Vagina (tissue), 2 donors: Measurements from ENCODE around the gene APOA4. TPM values are rescaled to one million over a fixed set of nuclear protein-coding genes. Genes with fewer than 3 reads are reported as not detected.

Source experiments
- DNase-seq, 2 donors: peaks; one replicate each; pipeline ENCODE4 v3.0.0-alpha.2; 2017; ENCODE audit errors: extremely low spot score in 2 of 2
- H3K27ac ChIP-seq: fragments of 200-600 bp; sonication (generic); one replicate; pipeline ENCODE4 v1.5.1; 2019
- H3K27me3 ChIP-seq: fragments of 200-600 bp; sonication (generic); one replicate; pipeline ENCODE4 v1.5.1; 2019
- H3K36me3 ChIP-seq, 2 donors: fragments of 200-600 bp; sonication (generic); one replicate each; pipeline ENCODE4 v1.5.1; 2017 to 2019
- H3K4me1 ChIP-seq: fragments of 200-600 bp; sonication (generic); one replicate; pipeline ENCODE4 v1.5.1; 2019
- H3K4me3 ChIP-seq, 2 donors: fragments of 200-600 bp; sonication (generic); 1 replicate in 1 of 2; 2 replicates in 1 of 2; pipeline ENCODE4 v1.5.1; 2016 to 2019
- H3K9me3 ChIP-seq: fragments of 200-600 bp; sonication (generic); one replicate; pipeline ENCODE4 v1.5.1; 2019
- CTCF ChIP-seq, 3 experiments: fragments of 450-650 bp in 2 of 3; fragments of 200-600 bp in 1 of 3; sonication (generic) in 1 of 3; IDR thresholded peaks; one replicate each; pipeline ENCODE4 v1.5.1; 2017 to 2019; ENCODE audit warnings: antibody characterized with exemption in 3 of 3, mild to moderate bottlenecking in 2 of 3, moderate library complexity in 2 of 3
- POLR2A ChIP-seq, 2 donors: fragments of 450-650 bp; IDR thresholded peaks; one replicate each; pipeline ENCODE4 v1.6.1; 2017; ENCODE audit warnings: antibody characterized with exemption in 2 of 2, mild to moderate bottlenecking in 2 of 2, moderate library complexity in 2 of 2
- POLR2AphosphoS5 ChIP-seq, 2 donors: sonication (generic); formaldehyde crosslinking; IDR thresholded peaks; one replicate each; pipeline ENCODE4 v1.9.0; 2017; ENCODE audit warnings: antibody characterized with exemption in 2 of 2, mild to moderate bottlenecking in 2 of 2, low read depth in 1 of 2; ENCODE audit not compliant: insufficient read depth in 1 of 2
- intact Hi-C: fragments of 100-400 bp; cut with DNase I; formaldehyde crosslinking; loops from one replicate; pipeline ENCODE4 v1.15.1; 2023
- total RNA-seq: library from RNA; depleted of rRNA; stranded (reverse); fragments of >200 nt; gene quantifications from one replicate; pipeline ENCODE4 v1.2.3, GENCODE V29; 2016

The APOA4 gene
- total RNA-seq, 1 donor from 2014 or later, result not detected

DNA sequence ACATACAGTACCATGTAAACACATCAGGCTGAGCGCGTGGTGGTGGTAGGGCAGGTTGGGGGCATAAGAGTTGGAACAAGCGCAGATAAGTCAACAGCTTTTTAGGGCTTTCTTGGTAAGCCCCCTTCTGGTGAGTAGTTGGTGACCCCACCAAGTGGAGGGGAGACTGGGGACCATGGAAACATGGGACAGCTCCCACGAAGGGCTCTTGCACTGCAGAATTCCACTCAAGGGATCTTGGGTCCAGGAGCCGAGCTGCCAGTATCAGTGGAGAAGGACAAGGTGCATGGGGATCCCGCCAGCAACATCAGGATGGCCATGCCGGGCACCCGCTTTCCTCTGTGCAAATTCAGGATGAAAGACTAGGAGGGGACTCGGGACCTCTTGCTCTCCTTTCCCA, 20.6 kb upstream of the APOA4 start:
- TF ChIP-seq POLR2AphosphoS5 (IDR thresholded peaks at IDR 0.05; ENCODE audit: insufficient read depth in 1 of 2, low read depth in 1 of 2) (no peak), CTCF (IDR thresholded peaks at IDR 0.05) (no peak), POLR2A (IDR thresholded peaks at IDR 0.05) (no peak)
- Histone ChIP-seq H3K36me3 (peaks cover 6 to 53% of the 10 kb centered on the region in 2 donors), H3K27me3 (no peaks in the 10 kb centered on the region), H3K4me1 (no peaks in the 10 kb centered on the region), H3K4me3 (no peak overlapping the region), H3K27ac (no peak overlapping the region), H3K9me3 (no peaks in the 10 kb centered on the region)
- intact Hi-C loops, result no loop called here
- no peak for DNase-seq

DNA sequence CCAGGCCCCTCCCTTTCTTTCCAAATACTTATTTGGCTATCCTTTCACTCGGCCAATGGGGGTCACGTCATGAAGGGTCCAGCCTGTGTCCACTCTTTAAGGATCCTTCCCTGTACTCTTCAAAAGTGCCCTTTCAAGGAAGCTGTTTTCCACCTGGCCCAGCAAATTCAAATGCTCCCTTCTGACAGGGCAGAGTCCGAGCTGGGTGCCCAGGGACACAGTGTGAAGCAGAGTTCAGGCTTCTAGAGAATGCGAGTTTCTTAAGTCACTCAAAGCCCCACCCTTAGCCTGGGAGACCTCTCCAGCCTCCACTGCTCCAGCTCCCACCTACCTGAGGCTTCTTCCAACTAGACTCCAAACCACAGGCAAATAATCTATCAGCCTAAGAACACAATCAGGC, 19.8 kb upstream of the APOA4 start:
- H3K27me3 ChIP-seq, result no peaks in the 10 kb centered on the region
- H3K4me1 ChIP-seq, result no peaks in the 10 kb centered on the region
- H3K36me3 ChIP-seq, result peaks cover 6 to 45% of the 10 kb centered on the region in 2 donors
- intact Hi-C loops, result no loop called here
- no peak overlapping the region for H3K4me3 ChIP-seq
- TF ChIP-seq CTCF (IDR thresholded peaks at IDR 0.05) (no peak), POLR2AphosphoS5 (IDR thresholded peaks at IDR 0.05; ENCODE audit: insufficient read depth in 1 of 2, low read depth in 1 of 2) (no peak), POLR2A (IDR thresholded peaks at IDR 0.05) (no peak)
- DNase-seq, result no peak
- no peak overlapping the region for H3K27ac ChIP-seq
- no peaks in the 10 kb centered on the region for H3K9me3 ChIP-seq

DNA sequence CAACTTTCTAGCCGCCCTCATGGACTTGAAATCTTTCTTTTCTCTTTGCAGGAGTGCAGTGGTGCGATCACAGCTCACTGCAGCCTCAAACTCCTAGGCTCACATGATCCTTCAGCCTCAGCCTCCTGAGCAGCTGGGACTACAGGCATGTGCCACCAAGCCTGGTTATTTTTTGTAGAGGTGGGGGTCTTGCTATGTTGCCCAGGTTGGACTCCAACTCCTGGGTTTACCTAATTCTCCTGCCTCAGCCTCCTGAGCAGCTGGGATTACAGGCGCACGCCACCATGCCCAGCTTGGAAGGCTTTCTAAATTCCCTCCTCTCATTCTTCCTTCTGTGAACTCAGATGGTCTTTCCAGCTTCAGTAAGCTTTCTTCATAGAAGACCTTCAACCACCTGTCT, 19.0 kb upstream of the APOA4 start:
- no peak overlapping the region for H3K4me3 ChIP-seq
- H3K27ac ChIP-seq, result no peak overlapping the region
- TF ChIP-seq POLR2A (IDR thresholded peaks at IDR 0.05) (no peak), POLR2AphosphoS5 (IDR thresholded peaks at IDR 0.05; ENCODE audit: insufficient read depth in 1 of 2, low read depth in 1 of 2) (no peak)
- no peaks in the 10 kb centered on the region for H3K27me3 ChIP-seq
- no peaks in the 10 kb centered on the region for H3K4me1 ChIP-seq
- H3K9me3 ChIP-seq, result no peaks in the 10 kb centered on the region
- no peak for DNase-seq
- peaks cover 6 to 37% of the 10 kb centered on the region in 2 donors for H3K36me3 ChIP-seq
- intact Hi-C loops, result no loop called here

DNA sequence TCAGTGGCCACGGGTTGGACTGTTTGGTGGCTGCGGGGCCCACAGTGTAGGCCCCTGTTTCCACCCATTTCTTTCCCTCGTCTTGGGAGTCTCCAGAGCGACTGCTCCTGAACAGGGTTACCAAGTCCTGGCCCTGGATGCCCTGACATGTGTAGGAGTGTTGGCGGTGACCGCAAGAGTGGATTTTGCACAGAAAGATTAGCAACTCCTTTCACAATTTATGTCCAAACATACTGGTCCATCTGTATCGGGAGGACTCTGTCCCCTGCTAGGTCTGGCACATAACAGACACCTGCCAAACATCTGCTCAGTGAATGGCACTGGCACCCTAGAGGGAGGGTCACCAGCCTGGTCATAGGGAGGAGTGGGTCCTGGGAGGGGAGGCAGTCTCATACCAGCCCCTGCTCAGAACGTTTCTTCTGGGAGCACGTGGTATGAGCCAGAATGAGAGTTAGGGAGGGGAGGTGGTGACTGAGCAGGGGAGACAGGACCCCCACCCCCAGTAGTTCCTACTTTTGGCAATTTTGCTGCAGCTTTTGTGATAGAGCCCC, 17.7 kb upstream of the APOA4 start:
- no peaks in the 10 kb centered on the region for H3K9me3 ChIP-seq
- H3K36me3 ChIP-seq, result peaks cover 6 to 24% of the 10 kb centered on the region in 2 donors
- intact Hi-C loops, result no loop called here
- no peak overlapping the region for H3K27ac ChIP-seq
- H3K27me3 ChIP-seq, result no peaks in the 10 kb centered on the region
- H3K4me1 ChIP-seq, result peaks cover under 1% of the 10 kb centered on the region
- DNase-seq, result no peak
- TF ChIP-seq POLR2A (IDR thresholded peaks at IDR 0.05), result no peak
- no peak for TF ChIP-seq CTCF (IDR thresholded peaks at IDR 0.05)
- TF ChIP-seq POLR2AphosphoS5 (IDR thresholded peaks at IDR 0.05; ENCODE audit: insufficient read depth in 1 of 2, low read depth in 1 of 2), result no peak
- H3K4me3 ChIP-seq, result no peak overlapping the region

DNA sequence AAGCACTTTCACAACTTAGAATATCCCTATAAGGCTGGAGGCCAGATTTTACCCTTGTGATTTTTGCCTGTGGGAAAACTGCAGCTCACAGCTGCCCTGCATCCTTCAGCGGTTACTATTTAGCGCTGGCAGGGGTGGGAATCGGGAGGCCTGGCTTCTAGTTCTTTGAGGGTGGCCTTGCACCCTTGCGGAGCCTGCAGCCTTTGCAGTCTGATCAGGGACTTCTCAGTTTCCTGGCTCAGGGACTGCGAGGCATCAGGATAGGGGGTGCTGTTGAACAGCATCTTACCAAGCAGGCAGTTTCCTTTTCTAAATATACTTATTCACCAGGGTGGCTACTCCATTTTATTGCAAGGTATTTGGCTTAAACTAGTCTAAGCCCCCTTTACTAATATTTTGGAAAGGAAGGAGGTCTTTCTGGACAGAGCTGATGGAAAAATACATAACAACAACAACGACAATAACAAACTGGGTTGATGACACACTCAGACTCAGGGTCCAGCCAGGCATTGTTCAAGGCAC, 17.2 kb upstream of the APOA4 start:
- no peak for TF ChIP-seq POLR2AphosphoS5 (IDR thresholded peaks at IDR 0.05; ENCODE audit: insufficient read depth in 1 of 2, low read depth in 1 of 2)
- TF ChIP-seq POLR2A (IDR thresholded peaks at IDR 0.05), result no peak
- TF ChIP-seq CTCF (IDR thresholded peaks at IDR 0.05), result no peak
- Histone ChIP-seq H3K4me1 (peaks cover 6% of the 10 kb centered on the region), H3K36me3 (peaks cover 1 to 19% of the 10 kb centered on the region in 2 donors), H3K9me3 (no peaks in the 10 kb centered on the region), H3K4me3 (no peak overlapping the region), H3K27me3 (no peaks in the 10 kb centered on the region), H3K27ac (no peak overlapping the region)
- intact Hi-C loops, result no loop called here
- DNase-seq, result no peak
